ENCODE results near the gene CDH24.
"Not testable (repeated sequence)": the region's sequence is repeated elsewhere in the genome, so short reads cannot be mapped to it uniquely, and the experiment has no call there.

Gene CDH24

GRCh38 chr14:23015618-23016017, 41.7 kb downstream of the CDH24 start:
- no peak for DNase-seq (ENCODE audit: low read depth)
- TF ChIP-seq, protein P1, sequence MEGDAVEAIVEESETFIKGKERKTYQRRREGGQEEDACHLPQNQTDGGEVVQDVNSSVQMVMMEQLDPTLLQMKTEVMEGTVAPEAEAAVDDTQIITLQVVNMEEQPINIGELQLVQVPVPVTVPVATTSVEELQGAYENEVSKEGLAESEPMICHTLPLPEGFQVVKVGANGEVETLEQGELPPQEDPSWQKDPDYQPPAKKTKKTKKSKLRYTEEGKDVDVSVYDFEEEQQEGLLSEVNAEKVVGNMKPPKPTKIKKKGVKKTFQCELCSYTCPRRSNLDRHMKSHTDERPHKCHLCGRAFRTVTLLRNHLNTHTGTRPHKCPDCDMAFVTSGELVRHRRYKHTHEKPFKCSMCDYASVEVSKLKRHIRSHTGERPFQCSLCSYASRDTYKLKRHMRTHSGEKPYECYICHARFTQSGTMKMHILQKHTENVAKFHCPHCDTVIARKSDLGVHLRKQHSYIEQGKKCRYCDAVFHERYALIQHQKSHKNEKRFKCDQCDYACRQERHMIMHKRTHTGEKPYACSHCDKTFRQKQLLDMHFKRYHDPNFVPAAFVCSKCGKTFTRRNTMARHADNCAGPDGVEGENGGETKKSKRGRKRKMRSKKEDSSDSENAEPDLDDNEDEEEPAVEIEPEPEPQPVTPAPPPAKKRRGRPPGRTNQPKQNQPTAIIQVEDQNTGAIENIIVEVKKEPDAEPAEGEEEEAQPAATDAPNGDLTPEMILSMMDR (IDR thresholded peaks at IDR 0.05; ENCODE audit: insufficient read depth, low read depth, low read length, missing control alignments): no peak
- no peak overlapping the region for H3K4me3 ChIP-seq (ENCODE audit: low read length)

- not testable (repeated sequence) for H3K4me3 ChIP-seq (ENCODE audit: low read length); DNase-seq (ENCODE audit: low read depth)
Observed at GRCh38 chr14:23013749-23014054, 43.6 kb downstream of the CDH24 start.

DNA sequence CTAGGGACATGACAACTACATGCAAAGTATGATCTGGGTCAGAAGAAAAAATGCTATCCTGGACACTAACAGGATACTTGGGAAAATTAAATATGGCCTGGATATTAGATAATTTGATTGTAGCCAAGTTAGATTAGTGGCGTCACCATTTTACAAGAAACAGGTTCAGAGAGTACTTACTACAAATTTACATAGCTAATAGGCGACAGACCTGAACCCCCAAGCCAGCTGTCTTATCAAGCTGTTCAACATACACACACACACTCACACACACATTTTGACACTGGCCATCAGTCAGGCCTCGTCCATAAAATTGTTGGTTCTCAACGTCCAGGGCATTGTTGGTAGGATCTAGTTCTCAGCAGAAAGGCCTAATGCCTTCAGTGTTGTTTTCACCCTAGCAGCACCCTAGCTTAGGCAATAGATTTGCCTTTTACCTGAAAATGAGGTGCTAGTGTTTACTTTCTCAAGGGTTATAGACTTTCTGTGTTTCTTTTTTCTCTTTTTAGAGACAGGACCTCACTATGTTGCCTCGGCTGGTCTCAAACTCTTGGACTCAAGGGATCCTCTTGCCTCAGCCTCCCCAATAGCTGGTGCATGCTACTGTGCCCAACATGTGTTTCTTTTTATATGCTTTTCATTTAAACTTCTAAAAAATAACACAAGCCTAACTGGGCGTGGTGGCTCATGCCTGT, 44.1 kb downstream of the CDH24 start:
- TF ChIP-seq, protein P1 (IDR thresholded peaks at IDR 0.05; ENCODE audit: insufficient read depth, low read depth, low read length, missing control alignments): no peak
- no peak for DNase-seq (ENCODE audit: low read depth)
- H3K4me3 ChIP-seq (ENCODE audit: low read length): no peak overlapping the region

- peak; percentile 66 for DNase-seq (ENCODE audit: low read depth)
- H3K4me3 ChIP-seq (ENCODE audit: low read length): peak within 1 kb of the TSS; percentile 74
- TF ChIP-seq, protein P1 (IDR thresholded peaks at IDR 0.05; ENCODE audit: insufficient read depth, low read depth, low read length, missing control alignments): no peak
Observed at GRCh38 chr14:23009939-23010726, 47.2 kb downstream of the CDH24 start, which contains the start of gene C14orf93. TSS of gene C14orf93 (minus strand) at chr14:23010143. CDS start at chr14:22999023, 11,120 bp downstream.

GRCh38 chr14:23009483-23009938, 47.8 kb downstream of the CDH24 start:
- DNase-seq (ENCODE audit: low read depth): no peak
- peak overlapping the region; percentile 74 for H3K4me3 ChIP-seq (ENCODE audit: low read length)
- TF ChIP-seq, protein P1 (IDR thresholded peaks at IDR 0.05; ENCODE audit: insufficient read depth, low read depth, low read length, missing control alignments): no peak

GRCh38 chr14:23008831-23009230, 48.5 kb downstream of the CDH24 start:
- DNase-seq (ENCODE audit: low read depth): no peak
- peak overlapping the region; percentile 74 for H3K4me3 ChIP-seq (ENCODE audit: low read length)
- TF ChIP-seq, protein P1 (IDR thresholded peaks at IDR 0.05; ENCODE audit: insufficient read depth, low read depth, low read length, missing control alignments): no peak

DNA sequence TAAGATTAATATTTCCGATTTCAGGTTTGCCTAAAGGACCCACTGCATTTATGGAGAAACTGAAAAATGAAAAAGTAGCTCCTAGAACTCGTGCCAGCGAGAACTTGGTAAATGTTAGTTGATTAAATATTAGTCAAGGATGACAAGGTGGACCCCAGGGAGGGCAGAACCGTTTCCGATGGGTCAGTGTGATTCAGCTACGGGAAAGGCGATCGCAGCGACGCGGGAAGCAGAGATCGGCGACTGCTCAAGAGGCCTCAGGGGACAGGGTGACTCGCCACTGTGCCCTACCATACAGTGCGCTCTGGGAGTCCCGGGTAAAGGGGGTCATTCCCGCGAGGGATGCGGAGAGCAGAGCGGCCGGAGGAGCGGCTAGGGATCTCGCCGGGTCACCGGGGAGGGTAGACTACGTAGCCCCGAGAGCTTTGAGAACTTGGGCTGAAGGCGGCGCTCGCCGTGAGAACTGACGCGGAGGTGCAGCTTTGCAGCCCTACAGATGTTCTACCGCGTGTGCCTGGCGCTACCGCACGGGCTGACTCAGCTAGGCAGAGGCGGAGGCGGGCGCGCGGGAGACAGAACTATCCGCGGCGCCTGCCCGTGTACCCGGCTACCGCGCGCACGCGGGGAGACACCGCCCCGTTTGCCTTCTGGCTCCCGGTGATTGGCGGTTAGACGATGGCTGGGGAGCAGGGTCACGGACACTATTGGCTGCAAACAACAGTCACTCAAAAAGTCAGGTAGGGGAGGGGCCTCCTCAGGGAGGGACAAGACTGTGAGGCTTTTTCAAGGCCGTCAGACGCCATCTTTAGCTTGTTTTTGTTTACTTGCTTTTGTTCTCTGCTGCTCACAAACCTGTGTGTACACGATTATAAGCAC, 50.5 kb downstream of the CDH24 start:
- DNase-seq (ENCODE audit: low read depth): peak; percentile 99
- TF ChIP-seq, protein P1 (IDR thresholded peaks at IDR 0.05; ENCODE audit: insufficient read depth, low read depth, low read length, missing control alignments): peak; percentile 19
- H3K4me3 ChIP-seq (ENCODE audit: low read length): peak overlapping the region; percentile 75
